ENCODE measurements around the gene AFF3. TPM values are rescaled to one million over a fixed set of nuclear protein-coding genes. Genes with fewer than 3 reads are reported as not detected.

Gene AFF3
- total RNA-seq, 3 donors from 2014 or later (not counting 1 experiment from before 2014, with no cell fraction given), result 4.6 to 9.6 (median 5.6) TPM

- Histone ChIP-seq H3K27me3 (ENCODE audit: control insufficient read depth, insufficient read depth, low read length) (no peaks in the 10 kb centered on the region), H3K27ac (ENCODE audit: low read length) (no peak overlapping the region), H3K36me3 (ENCODE audit: control insufficient read depth, insufficient read depth, low read length) (no peaks in the 10 kb centered on the region), H3K4me3 (ENCODE audit: low read length) (no peak overlapping the region), H3K9me3 (ENCODE audit: control insufficient read depth, insufficient read depth, low read length) (no peaks in the 10 kb centered on the region), H3K4me1 (ENCODE audit: control insufficient read depth, insufficient read depth, low read length) (no peaks in the 10 kb centered on the region)
- TF ChIP-seq, protein P1, sequence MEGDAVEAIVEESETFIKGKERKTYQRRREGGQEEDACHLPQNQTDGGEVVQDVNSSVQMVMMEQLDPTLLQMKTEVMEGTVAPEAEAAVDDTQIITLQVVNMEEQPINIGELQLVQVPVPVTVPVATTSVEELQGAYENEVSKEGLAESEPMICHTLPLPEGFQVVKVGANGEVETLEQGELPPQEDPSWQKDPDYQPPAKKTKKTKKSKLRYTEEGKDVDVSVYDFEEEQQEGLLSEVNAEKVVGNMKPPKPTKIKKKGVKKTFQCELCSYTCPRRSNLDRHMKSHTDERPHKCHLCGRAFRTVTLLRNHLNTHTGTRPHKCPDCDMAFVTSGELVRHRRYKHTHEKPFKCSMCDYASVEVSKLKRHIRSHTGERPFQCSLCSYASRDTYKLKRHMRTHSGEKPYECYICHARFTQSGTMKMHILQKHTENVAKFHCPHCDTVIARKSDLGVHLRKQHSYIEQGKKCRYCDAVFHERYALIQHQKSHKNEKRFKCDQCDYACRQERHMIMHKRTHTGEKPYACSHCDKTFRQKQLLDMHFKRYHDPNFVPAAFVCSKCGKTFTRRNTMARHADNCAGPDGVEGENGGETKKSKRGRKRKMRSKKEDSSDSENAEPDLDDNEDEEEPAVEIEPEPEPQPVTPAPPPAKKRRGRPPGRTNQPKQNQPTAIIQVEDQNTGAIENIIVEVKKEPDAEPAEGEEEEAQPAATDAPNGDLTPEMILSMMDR (IDR thresholded peaks at IDR 0.05), result no peak
- Mint-ChIP-seq H3K36me3 (no peaks in the 10 kb centered on the region), H3K4me1 (no peaks in the 10 kb centered on the region), H3K4me3 (no peak overlapping the region), H3K9me3 (no peaks in the 10 kb centered on the region), H3K27me3 (ENCODE audit: low read depth in 2 of 2) (peaks cover 0 to 3% of the 10 kb centered on the region in 2 donors), H3K27ac (no peak overlapping the region)
- DNase-seq (no peak), ATAC-seq (no peak)
- intact Hi-C loops (cut with micrococcal nuclease), result no loop called here
- WGBS (ENCODE audit: insufficient coverage), result 100% methylated on average over 2 of the region's 2 CpGs
These were observed 88.0 kb downstream of the AFF3 start for GRCh38 chr2:100054426-100054825.

DNA sequence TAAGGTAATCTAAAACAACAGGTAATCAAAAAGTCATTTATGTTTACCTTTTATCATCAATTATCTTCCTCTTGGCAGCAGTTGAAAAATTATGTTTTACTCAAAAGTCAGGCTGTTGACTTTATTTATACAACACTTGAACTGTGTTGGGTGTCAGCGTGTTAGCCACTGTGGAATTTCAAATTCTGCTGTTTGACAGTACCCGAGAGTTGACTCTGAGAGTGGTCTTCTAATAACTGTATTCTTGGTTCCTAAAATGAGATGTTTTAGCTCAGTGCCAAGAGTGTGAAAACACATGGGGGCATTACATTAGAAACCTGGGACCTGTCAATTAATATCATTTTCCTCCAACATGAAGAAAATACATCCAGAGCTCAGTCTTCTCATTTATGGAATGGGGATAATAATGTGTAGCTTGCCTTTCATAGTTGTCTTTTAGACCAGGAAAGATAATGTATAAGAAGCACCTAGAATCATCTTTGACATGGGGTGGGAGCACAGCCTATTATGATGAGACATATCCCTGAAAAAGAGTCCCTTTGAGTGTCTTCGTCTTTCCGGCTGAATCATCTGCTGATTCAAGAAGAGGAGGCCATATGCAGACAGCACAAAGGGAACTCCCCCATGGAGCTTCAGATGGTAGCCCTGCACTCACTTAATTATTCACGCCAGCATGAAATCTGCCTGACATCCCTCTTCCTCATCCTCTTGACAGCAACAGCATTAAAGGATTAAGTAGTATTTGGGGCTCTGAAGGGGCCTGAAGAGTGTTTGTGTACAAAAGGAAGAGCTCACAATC, 89.1 kb downstream of the AFF3 start:
- Histone ChIP-seq H3K27me3 (ENCODE audit: control insufficient read depth, insufficient read depth, low read length) (no peaks in the 10 kb centered on the region), H3K4me3 (ENCODE audit: low read length) (no peak overlapping the region), H3K9me3 (ENCODE audit: control insufficient read depth, insufficient read depth, low read length) (no peaks in the 10 kb centered on the region), H3K27ac (ENCODE audit: low read length) (no peak overlapping the region), H3K36me3 (ENCODE audit: control insufficient read depth, insufficient read depth, low read length) (no peaks in the 10 kb centered on the region), H3K4me1 (ENCODE audit: control insufficient read depth, insufficient read depth, low read length) (no peaks in the 10 kb centered on the region)
- Mint-ChIP-seq H3K9me3 (no peaks in the 10 kb centered on the region), H3K4me3 (no peak overlapping the region), H3K36me3 (no peaks in the 10 kb centered on the region), H3K27me3 (ENCODE audit: low read depth in 2 of 2) (peaks cover 0 to 3% of the 10 kb centered on the region in 2 donors), H3K27ac (no peak overlapping the region), H3K4me1 (peaks cover 0 to 4% of the 10 kb centered on the region in 2 donors)
- intact Hi-C loops (cut with micrococcal nuclease), result no loop called here
- WGBS (ENCODE audit: insufficient coverage), result 90% methylated on average over 5 of the region's 5 CpGs
- ATAC-seq (no peak), DNase-seq (no peak)
- TF ChIP-seq, protein P1 (IDR thresholded peaks at IDR 0.05), result no peak

- Histone ChIP-seq H3K9me3 (ENCODE audit: control insufficient read depth, insufficient read depth, low read length) (no peaks in the 10 kb centered on the region), H3K27ac (ENCODE audit: low read length) (no peak overlapping the region), H3K4me1 (ENCODE audit: control insufficient read depth, insufficient read depth, low read length) (no peaks in the 10 kb centered on the region), H3K4me3 (ENCODE audit: low read length) (no peak overlapping the region), H3K36me3 (ENCODE audit: control insufficient read depth, insufficient read depth, low read length) (no peaks in the 10 kb centered on the region), H3K27me3 (ENCODE audit: control insufficient read depth, insufficient read depth, low read length) (no peaks in the 10 kb centered on the region)
- Mint-ChIP-seq H3K27me3 (ENCODE audit: low read depth in 2 of 2) (peaks cover 0 to 3% of the 10 kb centered on the region in 2 donors), H3K9me3 (no peaks in the 10 kb centered on the region), H3K4me3 (no peak overlapping the region), H3K4me1 (peaks cover 0 to 4% of the 10 kb centered on the region in 2 donors), H3K36me3 (no peaks in the 10 kb centered on the region), H3K27ac (no peak overlapping the region)
- ATAC-seq (no peak), DNase-seq (no peak)
- intact Hi-C loops (cut with micrococcal nuclease), result no loop called here
- TF ChIP-seq, protein P1 (IDR thresholded peaks at IDR 0.05), result no peak
- 91% methylated on average over 4 of the region's 4 CpGs for WGBS (ENCODE audit: insufficient coverage)
These were observed 89.7 kb downstream of the AFF3 start for GRCh38 chr2:100052650-100053049.

Data from natural killer cell (primary cell).